HepG2 (cell line): Measurements from ENCODE around the gene LCAT. TPM values are rescaled to one million over a fixed set of nuclear protein-coding genes. Genes with fewer than 3 reads are reported as not detected.

Experiments
- ADNP ChIP-seq: sonication (generic); formaldehyde crosslinking; IDR thresholded peaks from 2 replicates; pipeline ENCODE4 v1.4.0; 2020; ENCODE audit warnings: missing genetic modification reagents
- ATF3 ChIP-seq: sonication (generic); formaldehyde crosslinking; IDR thresholded peaks from 2 replicates; pipeline ENCODE4 v1.4.0; 2020; ENCODE audit warnings: missing genetic modification reagents
- ELF1 ChIP-seq: sonication (generic); formaldehyde crosslinking; IDR thresholded peaks from 2 replicates; pipeline ENCODE4 v1.4.0; 2020; ENCODE audit warnings: missing genetic modification reagents
- FOXA3 ChIP-seq: IDR thresholded peaks from 2 replicates; pipeline ENCODE4 v1.6.1; 2016; ENCODE audit warnings: missing genetic modification reagents, missing compliant biosample characterization
- NBN ChIP-seq: fragments of 450-650 bp; conservative IDR thresholded peaks from 2 replicates; pipeline ENCODE4 v1.6.1; 2017
- PCBP1 ChIP-seq: fragments of 200-400 bp; formaldehyde crosslinking; IDR thresholded peaks from 2 replicates; pipeline ENCODE4 v1.6.1; 2017; ENCODE audit warnings: mild to moderate bottlenecking, low read depth, low read length, borderline replicate concordance
- PRPF4 ChIP-seq: fragments of 200-400 bp; formaldehyde crosslinking; IDR thresholded peaks from 2 replicates; pipeline ENCODE4 v1.6.1; 2016; ENCODE audit warnings: low read length, low read depth; ENCODE audit not compliant: poor library complexity, severe bottlenecking
- RERE ChIP-seq: IDR thresholded peaks from 2 replicates; pipeline ENCODE4 v1.6.1; 2016; ENCODE audit warnings: low read depth, missing genetic modification reagents, missing compliant biosample characterization
- SALL1 ChIP-seq: sonication (generic); formaldehyde crosslinking; IDR thresholded peaks from 2 replicates; pipeline ENCODE4 v1.8.0; 2022; ENCODE audit warnings: mild to moderate bottlenecking, missing genetic modification reagents
- SAP130 ChIP-seq: IDR thresholded peaks from 2 replicates; pipeline ENCODE4 v1.6.1; 2016; ENCODE audit warnings: low read depth
- U2AF1 ChIP-seq: fragments of 200-400 bp; formaldehyde crosslinking; optimal IDR thresholded peaks from 2 replicates; pipeline ENCODE3; 2017; ENCODE audit warnings: mild to moderate bottlenecking, low read depth, low read length
- ZBTB49 ChIP-seq: sonication (generic); formaldehyde crosslinking; IDR thresholded peaks from 2 replicates; pipeline ENCODE4 v1.4.0; 2020; ENCODE audit warnings: missing genetic modification reagents, borderline replicate concordance
- ZNF205 ChIP-seq: IDR thresholded peaks from 2 replicates; pipeline ENCODE4 v1.6.1; 2018; ENCODE audit warnings: missing biosample characterization, missing genetic modification reagents
- ZNF3 ChIP-seq: IDR thresholded peaks from 2 replicates; pipeline ENCODE4 v1.7.0; 2017; ENCODE audit warnings: inconsistent platforms
- ZNF460 ChIP-seq: sonication (generic); formaldehyde crosslinking; IDR thresholded peaks from 2 replicates; pipeline ENCODE4 v1.5.1; 2020; ENCODE audit warnings: missing genetic modification reagents, mild to moderate bottlenecking, borderline replicate concordance
- ZNF513 ChIP-seq: sonication (generic); formaldehyde crosslinking; conservative IDR thresholded peaks from 2 replicates; pipeline ENCODE4 v1.5.0; 2020; ENCODE audit warnings: missing genetic modification reagents
- ZNF660 ChIP-seq: sonication (generic); formaldehyde crosslinking; IDR thresholded peaks from 2 replicates; pipeline ENCODE4 v1.5.1; 2020; ENCODE audit warnings: mild to moderate bottlenecking, low read depth, missing genetic modification reagents, borderline replicate concordance
- ZNF879 ChIP-seq: sonication (generic); formaldehyde crosslinking; IDR thresholded peaks from 2 replicates; pipeline ENCODE4 v1.8.1; 2023; ENCODE audit warnings: missing genetic modification reagents
- polyA plus RNA-seq, 8 experiments: library from polyadenylated mRNA; depleted of rRNA in 3 of 8; stranded (reverse) in 7 of 8; unstranded in 1 of 8; fragments of >200 nt; fragmentation: Illumina TruSeq in 4 of 8; extraction: Trizol in 4 of 8; gene quantifications; 2 replicates each; pipeline versions ENCODE4 v1.2.1 to v1.2.3, GENCODE V29; 2011 to 2016; ENCODE audit warnings: low read depth in 4 of 8, missing spikeins in 1 of 8, mixed read lengths in 1 of 8; ENCODE audit not compliant: insufficient read depth in 1 of 8
- total RNA-seq, 5 experiments: library from RNA; depleted of rRNA; stranded (reverse); fragments of >200 nt; fragmentation: Illumina TruSeq; extraction: Trizol; gene quantifications; 2 replicates each; pipeline ENCODE4 v1.2.3, GENCODE V29; 2016; ENCODE audit warnings: low read depth in 1 of 5
- TF ChIP-seq, protein P1 (sequence below): sonication (generic); formaldehyde crosslinking; IDR thresholded peaks from 2 replicates; pipeline ENCODE4 v1.8.0; 2022; ENCODE audit warnings: missing genetic modification reagents, mild to moderate bottlenecking, inconsistent platforms, borderline replicate concordance

LCAT gene
- total and polyA plus RNA-seq, 2 of the 13 experiments (the other 11 are each of a cell fraction or from before 2014, with no cell fraction given): 36.1 to 38.9 TPM

DNA sequence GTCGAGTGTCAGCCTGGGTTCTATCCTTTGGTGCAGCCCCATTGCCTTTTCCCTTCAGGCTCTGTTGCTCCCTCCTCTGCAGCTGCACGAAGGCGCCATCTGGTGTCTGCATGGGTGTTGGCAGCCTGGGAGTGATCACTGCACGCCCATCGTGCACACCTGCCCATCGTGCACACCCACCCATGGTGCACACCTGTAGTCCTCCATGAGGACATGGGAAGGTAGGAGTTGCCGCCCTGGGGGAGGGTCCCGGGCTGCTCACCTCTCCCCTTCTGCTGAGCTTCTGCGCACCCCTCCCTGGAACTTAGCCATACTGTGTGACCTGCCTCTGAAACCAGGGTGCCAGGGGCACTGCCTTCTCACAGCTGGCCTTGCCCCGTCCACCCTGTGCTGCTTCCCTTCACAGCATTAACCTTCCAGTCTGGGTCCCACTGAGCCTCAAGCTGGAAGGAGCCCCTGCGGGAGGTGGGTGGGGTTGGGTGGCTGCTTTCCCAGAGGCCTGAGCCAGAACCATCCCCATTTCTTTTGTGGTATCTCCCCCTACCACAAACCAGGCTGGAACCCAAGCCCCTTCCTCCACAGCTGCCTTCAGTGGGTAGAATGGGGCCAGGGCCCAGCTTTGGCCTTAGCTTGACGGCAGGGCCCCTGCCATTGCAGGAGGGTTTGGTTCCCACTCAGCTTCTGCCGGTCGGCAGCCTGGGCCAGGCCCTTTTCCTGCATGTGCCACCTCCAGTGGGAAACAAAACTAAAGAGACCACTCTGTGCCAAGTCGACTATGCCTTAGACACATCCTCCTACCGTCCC is 15.2 kb downstream of the LCAT start (continued):
- TF ChIP-seq ZNF660 (CRISPR knock-in tag) (no peak), PCBP1 (no peak), SAP130 (CRISPR knock-in tag) (peak; percentile 48), ZNF513 (CRISPR knock-in tag) (no peak), ZNF460 (CRISPR knock-in tag) (no peak), ADNP (CRISPR knock-in tag) (no peak), U2AF1 (no peak), PRPF4 (no peak), ZBTB49 (no peak), ZNF3 (CRISPR knock-in tag) (no peak), FOXA3 (peak; percentile 31; the same call in 1 of the 2 replicates), ELF1 (0 out of 2 replicates have a peak, but pooled peaks have one; percentile 8), SALL1 (CRISPR knock-in tag) (peak; percentile 44; the same call in 1 of the 2 replicates), ZNF205 (0 out of 2 replicates have a peak, but pooled peaks have one; percentile 48), ATF3 (CRISPR knock-in tag) (peak; percentile 26; the same call in 1 of the 2 replicates), RERE (no peak), NBN (no peak), ZNF879 (CRISPR knock-in tag) (no peak)
- TF ChIP-seq, protein P1, sequence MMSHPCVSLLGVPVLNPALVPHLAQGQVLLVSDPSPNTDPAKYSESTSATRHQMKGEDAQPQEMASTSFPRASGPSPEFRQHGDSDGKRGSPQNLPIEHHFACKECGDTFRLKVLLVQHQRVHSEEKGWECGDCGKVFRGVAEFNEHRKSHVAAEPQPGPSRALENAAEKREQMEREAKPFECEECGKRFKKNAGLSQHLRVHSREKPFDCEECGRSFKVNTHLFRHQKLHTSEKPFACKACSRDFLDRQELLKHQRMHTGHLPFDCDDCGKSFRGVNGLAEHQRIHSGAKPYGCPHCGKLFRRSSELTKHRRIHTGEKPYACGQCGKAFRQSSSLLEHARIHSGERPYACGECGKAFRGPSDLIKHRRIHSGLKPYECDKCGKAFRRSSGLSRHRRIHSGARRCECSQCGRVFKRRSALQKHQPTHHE (CRISPR knock-in tag): no peak
